HepG2 (cell line): Measurements from ENCODE around the gene TEX22. TPM values are rescaled to one million over a fixed set of nuclear protein-coding genes. Genes with fewer than 3 reads are reported as not detected.

Source experiments
- AGO1 ChIP-seq: fragments of 200-400 bp; formaldehyde crosslinking; IDR thresholded peaks from 2 replicates; pipeline ENCODE4 v1.6.1; 2017; ENCODE audit warnings: mild to moderate bottlenecking, low read depth, low read length, moderate library complexity; ENCODE audit not compliant: poor library complexity, severe bottlenecking
- AKAP8 ChIP-seq: sonication (generic); formaldehyde crosslinking; IDR thresholded peaks from 2 replicates; pipeline ENCODE4 v1.5.1; 2020; ENCODE audit warnings: mild to moderate bottlenecking, missing genetic modification reagents
- BCL6 ChIP-seq: IDR thresholded peaks from 2 replicates; pipeline ENCODE4 v1.6.1; 2016; ENCODE audit warnings: missing genetic modification reagents, missing compliant biosample characterization
- BORCS8-MEF2B ChIP-seq: sonication (generic); formaldehyde crosslinking; IDR thresholded peaks from 2 replicates; pipeline ENCODE4 v1.8.0; 2022; ENCODE audit warnings: mild to moderate bottlenecking, missing genetic modification reagents
- CCDC6 ChIP-seq: sonication (generic); formaldehyde crosslinking; IDR thresholded peaks from 2 replicates; pipeline ENCODE4 v1.8.1; 2022; ENCODE audit warnings: mild to moderate bottlenecking, missing genetic modification reagents, moderate library complexity
- CEBPG ChIP-seq: IDR thresholded peaks from 2 replicates; pipeline ENCODE4 v1.6.1; 2016
- ELF1 ChIP-seq: sonication (generic); formaldehyde crosslinking; IDR thresholded peaks from 2 replicates; pipeline ENCODE4 v1.4.0; 2020; ENCODE audit warnings: missing genetic modification reagents
- HNRNPL ChIP-seq: fragments of 200-400 bp; formaldehyde crosslinking; IDR thresholded peaks from 2 replicates; pipeline ENCODE4 v1.6.1; 2017; ENCODE audit warnings: mild to moderate bottlenecking, low read depth, low read length
- KAT2B ChIP-seq: fragments of 150-350 bp; IDR thresholded peaks from 2 replicates; pipeline ENCODE4 v1.6.1; 2014; ENCODE audit warnings: low read depth, low read length, borderline replicate concordance
- KLF13 ChIP-seq: sonication (generic); formaldehyde crosslinking; IDR thresholded peaks from 2 replicates; pipeline ENCODE4 v1.4.0; 2020; ENCODE audit warnings: mild to moderate bottlenecking, missing genetic modification reagents
- RAD51 ChIP-seq: fragments of 450-650 bp; IDR thresholded peaks from 2 replicates; pipeline ENCODE4 v1.6.1; 2016; ENCODE audit warnings: borderline replicate concordance
- SCMH1 ChIP-seq: sonication (generic); formaldehyde crosslinking; IDR thresholded peaks from 2 replicates; pipeline ENCODE4 v1.9.0; 2021; ENCODE audit warnings: missing genetic modification reagents, mild to moderate bottlenecking, borderline replicate concordance
- SKI ChIP-seq: fragments of 450-650 bp; IDR thresholded peaks from one replicate; pipeline ENCODE4 v1.6.1; 2018; ENCODE audit warnings: mild to moderate bottlenecking; ENCODE audit not compliant: partially characterized antibody
- SP140L ChIP-seq: sonication (generic); formaldehyde crosslinking; IDR thresholded peaks from 2 replicates; pipeline ENCODE4 v1.4.0; 2020; ENCODE audit warnings: missing genetic modification reagents, borderline replicate concordance
- STAG1 ChIP-seq: sonication (generic); formaldehyde crosslinking; IDR thresholded peaks from 2 replicates; pipeline ENCODE4 v1.4.0; 2020; ENCODE audit warnings: missing genetic modification reagents
- ZNF335 ChIP-seq: sonication (generic); formaldehyde crosslinking; IDR thresholded peaks from 2 replicates; pipeline ENCODE4 v1.4.0; 2020; ENCODE audit warnings: missing genetic modification reagents
- ZNF543 ChIP-seq: sonication (generic); formaldehyde crosslinking; IDR thresholded peaks from 2 replicates; pipeline ENCODE4 v1.4.0; 2020; ENCODE audit warnings: mild to moderate bottlenecking, missing genetic modification reagents
- ZNF547 ChIP-seq: sonication (generic); formaldehyde crosslinking; IDR thresholded peaks from 2 replicates; pipeline ENCODE4 v1.5.1; 2020; ENCODE audit warnings: mild to moderate bottlenecking, missing genetic modification reagents
- ZNF678 ChIP-seq: sonication (generic); formaldehyde crosslinking; IDR thresholded peaks from 2 replicates; pipeline ENCODE4 v1.4.0; 2020; ENCODE audit warnings: mild to moderate bottlenecking, missing genetic modification reagents
- ZNF724P ChIP-seq: sonication (generic); formaldehyde crosslinking; IDR thresholded peaks from 2 replicates; pipeline ENCODE4 v1.8.0; 2022; ENCODE audit warnings: missing genetic modification reagents, borderline replicate concordance
- ZNF891 ChIP-seq: sonication (generic); formaldehyde crosslinking; IDR thresholded peaks from 2 replicates; pipeline ENCODE4 v1.5.0; 2020; ENCODE audit warnings: mild to moderate bottlenecking, missing genetic modification reagents
- polyA plus RNA-seq, 8 experiments: library from polyadenylated mRNA; depleted of rRNA in 3 of 8; stranded (reverse) in 7 of 8; unstranded in 1 of 8; fragments of >200 nt; fragmentation: Illumina TruSeq in 4 of 8; extraction: Trizol in 4 of 8; gene quantifications; 2 replicates each; pipeline versions ENCODE4 v1.2.1 to v1.2.3, GENCODE V29; 2011 to 2016; ENCODE audit warnings: low read depth in 4 of 8, missing spikeins in 1 of 8, mixed read lengths in 1 of 8; ENCODE audit not compliant: insufficient read depth in 1 of 8
- total RNA-seq, 5 experiments: library from RNA; depleted of rRNA; stranded (reverse); fragments of >200 nt; fragmentation: Illumina TruSeq; extraction: Trizol; gene quantifications; 2 replicates each; pipeline ENCODE4 v1.2.3, GENCODE V29; 2016; ENCODE audit warnings: low read depth in 1 of 5
- TF ChIP-seq, protein P1 (sequence below): sonication (generic); formaldehyde crosslinking; conservative IDR thresholded peaks from 2 replicates; pipeline ENCODE4 v1.8.1; 2023; ENCODE audit warnings: missing genetic modification reagents
- TF ChIP-seq, protein P2 (sequence below): sonication (generic); formaldehyde crosslinking; IDR thresholded peaks from 2 replicates; pipeline ENCODE4 v1.4.0; 2020; ENCODE audit warnings: mild to moderate bottlenecking, low read depth, missing genetic modification reagents
- TF ChIP-seq, protein P3 (sequence below): sonication (generic); formaldehyde crosslinking; IDR thresholded peaks from 2 replicates; pipeline ENCODE4 v1.5.1; 2020; ENCODE audit warnings: missing genetic modification reagents, mild to moderate bottlenecking, borderline replicate concordance
- TF ChIP-seq, protein P4 (sequence below): sonication (generic); formaldehyde crosslinking; IDR thresholded peaks from 2 replicates; pipeline ENCODE4 v1.5.0; 2020; ENCODE audit warnings: missing genetic modification reagents, mild to moderate bottlenecking, borderline replicate concordance

The TEX22 gene
- total and polyA plus RNA-seq, 2 of the 13 experiments (the other 11 are each of a cell fraction or from before 2014, with no cell fraction given): 0.07 to 0.27 TPM

GRCh38 chr14:105411017-105411941 is 12.9 kb downstream of the TEX22 start (continued):
- 0 out of 2 replicates have a peak, but pooled peaks have one; percentile 69 for TF ChIP-seq ZNF547
- TF ChIP-seq ZNF335: no peak
- TF ChIP-seq HNRNPL: 0 out of 2 replicates have a peak, but pooled peaks have one; percentile 13
- TF ChIP-seq, protein P1, sequence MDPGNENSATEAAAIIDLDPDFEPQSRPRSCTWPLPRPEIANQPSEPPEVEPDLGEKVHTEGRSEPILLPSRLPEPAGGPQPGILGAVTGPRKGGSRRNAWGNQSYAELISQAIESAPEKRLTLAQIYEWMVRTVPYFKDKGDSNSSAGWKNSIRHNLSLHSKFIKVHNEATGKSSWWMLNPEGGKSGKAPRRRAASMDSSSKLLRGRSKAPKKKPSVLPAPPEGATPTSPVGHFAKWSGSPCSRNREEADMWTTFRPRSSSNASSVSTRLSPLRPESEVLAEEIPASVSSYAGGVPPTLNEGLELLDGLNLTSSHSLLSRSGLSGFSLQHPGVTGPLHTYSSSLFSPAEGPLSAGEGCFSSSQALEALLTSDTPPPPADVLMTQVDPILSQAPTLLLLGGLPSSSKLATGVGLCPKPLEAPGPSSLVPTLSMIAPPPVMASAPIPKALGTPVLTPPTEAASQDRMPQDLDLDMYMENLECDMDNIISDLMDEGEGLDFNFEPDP (CRISPR knock-in tag): no peak
- TF ChIP-seq BCL6 (CRISPR knock-in tag): no peak
- TF ChIP-seq, protein P2, sequence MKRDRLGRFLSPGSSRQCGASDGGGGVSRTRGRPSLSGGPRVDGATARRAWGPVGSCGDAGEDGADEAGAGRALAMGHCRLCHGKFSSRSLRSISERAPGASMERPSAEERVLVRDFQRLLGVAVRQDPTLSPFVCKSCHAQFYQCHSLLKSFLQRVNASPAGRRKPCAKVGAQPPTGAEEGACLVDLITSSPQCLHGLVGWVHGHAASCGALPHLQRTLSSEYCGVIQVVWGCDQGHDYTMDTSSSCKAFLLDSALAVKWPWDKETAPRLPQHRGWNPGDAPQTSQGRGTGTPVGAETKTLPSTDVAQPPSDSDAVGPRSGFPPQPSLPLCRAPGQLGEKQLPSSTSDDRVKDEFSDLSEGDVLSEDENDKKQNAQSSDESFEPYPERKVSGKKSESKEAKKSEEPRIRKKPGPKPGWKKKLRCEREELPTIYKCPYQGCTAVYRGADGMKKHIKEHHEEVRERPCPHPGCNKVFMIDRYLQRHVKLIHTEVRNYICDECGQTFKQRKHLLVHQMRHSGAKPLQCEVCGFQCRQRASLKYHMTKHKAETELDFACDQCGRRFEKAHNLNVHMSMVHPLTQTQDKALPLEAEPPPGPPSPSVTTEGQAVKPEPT: peak; percentile 39; the same call in 1 of the 2 replicates
- TF ChIP-seq BORCS8-MEF2B (CRISPR knock-in tag): peak; percentile 12; the same call in 1 of the 2 replicates
- 0 out of 2 replicates have a peak, but pooled peaks have one; percentile 28 for TF ChIP-seq ZNF543 (CRISPR knock-in tag)
- TF ChIP-seq CCDC6 (CRISPR knock-in tag): 0 out of 2 replicates have a peak, but pooled peaks have one; percentile 37
- TF ChIP-seq SCMH1 (CRISPR knock-in tag): no peak
- no peak for TF ChIP-seq SKI
- TF ChIP-seq AGO1: peak; percentile 26
- TF ChIP-seq SP140L: no peak
- no peak for TF ChIP-seq KAT2B
- 0 out of 2 replicates have a peak, but pooled peaks have one; percentile 17 for TF ChIP-seq ZNF891 (CRISPR knock-in tag)
- no peak for TF ChIP-seq RAD51
- TF ChIP-seq ZNF678 (CRISPR knock-in tag): no peak
- TF ChIP-seq KLF13 (CRISPR knock-in tag): no peak
- TF ChIP-seq ELF1 (CRISPR knock-in tag): no peak
- no peak for TF ChIP-seq AKAP8 (CRISPR knock-in tag)
- TF ChIP-seq CEBPG: no peak
- TF ChIP-seq, protein P3, sequence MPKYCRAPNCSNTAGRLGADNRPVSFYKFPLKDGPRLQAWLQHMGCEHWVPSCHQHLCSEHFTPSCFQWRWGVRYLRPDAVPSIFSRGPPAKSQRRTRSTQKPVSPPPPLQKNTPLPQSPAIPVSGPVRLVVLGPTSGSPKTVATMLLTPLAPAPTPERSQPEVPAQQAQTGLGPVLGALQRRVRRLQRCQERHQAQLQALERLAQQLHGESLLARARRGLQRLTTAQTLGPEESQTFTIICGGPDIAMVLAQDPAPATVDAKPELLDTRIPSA (CRISPR knock-in tag): no peak
- no peak for TF ChIP-seq ZNF724P (CRISPR knock-in tag)
- TF ChIP-seq, protein P4, sequence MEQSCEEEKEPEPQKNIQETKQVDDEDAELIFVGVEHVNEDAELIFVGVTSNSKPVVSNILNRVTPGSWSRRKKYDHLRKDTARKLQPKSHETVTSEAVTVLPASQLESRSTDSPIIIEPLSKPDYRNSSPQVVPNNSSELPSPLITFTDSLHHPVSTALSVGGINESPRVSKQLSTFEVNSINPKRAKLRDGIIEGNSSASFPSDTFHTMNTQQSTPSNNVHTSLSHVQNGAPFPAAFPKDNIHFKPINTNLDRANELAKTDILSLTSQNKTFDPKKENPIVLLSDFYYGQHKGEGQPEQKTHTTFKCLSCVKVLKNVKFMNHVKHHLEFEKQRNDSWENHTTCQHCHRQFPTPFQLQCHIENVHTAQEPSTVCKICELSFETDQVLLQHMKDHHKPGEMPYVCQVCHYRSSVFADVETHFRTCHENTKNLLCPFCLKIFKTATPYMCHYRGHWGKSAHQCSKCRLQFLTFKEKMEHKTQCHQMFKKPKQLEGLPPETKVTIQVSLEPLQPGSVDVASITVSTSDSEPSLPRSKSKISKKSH (CRISPR knock-in tag): no peak
- TF ChIP-seq STAG1 (CRISPR knock-in tag): no peak
